Activated T-helper 9 cell treated with anti-CD3 and anti-CD28 coated beads, Interleukin-2, amount 50 U/mL, for 16 hours (primary cell): ENCODE results near the gene HPCAL1.

Source experiments
- DNase-seq: peaks from one replicate; pipeline ENCODE4 v3.0.0-alpha.2; 2020; ENCODE audit warnings: low read depth

HPCAL1 gene

GRCh38 chr2:10303694-10304378, 1.1 kb downstream of the HPCAL1 start:
- DNase-seq: peak; percentile 21

GRCh38 chr2:10304458-10305253, 2.0 kb downstream of the HPCAL1 start:
- no peak for DNase-seq

- DNase-seq: no peak
Measured at GRCh38 chr2:10305254-10305635, 2.5 kb downstream of the HPCAL1 start.

GRCh38 chr2:10305715-10306114, 3.0 kb downstream of the HPCAL1 start:
- no peak for DNase-seq

- no peak for DNase-seq
Measured at GRCh38 chr2:10306901-10307463, 4.3 kb downstream of the HPCAL1 start.

GRCh38 chr2:10307561-10308156, 5.0 kb downstream of the HPCAL1 start:
- DNase-seq: no peak

GRCh38 chr2:10308866-10309265, 6.2 kb downstream of the HPCAL1 start:
- no peak for DNase-seq

- DNase-seq: no peak
Measured at GRCh38 chr2:10309286-10309685, 6.6 kb downstream of the HPCAL1 start.

GRCh38 chr2:10310309-10310888, 7.7 kb downstream of the HPCAL1 start:
- no peak for DNase-seq

- DNase-seq: no peak
Measured at GRCh38 chr2:10311736-10312135, 9.0 kb downstream of the HPCAL1 start.

GRCh38 chr2:10312437-10312957, 9.8 kb downstream of the HPCAL1 start:
- DNase-seq: no peak

- no peak for DNase-seq
Measured at GRCh38 chr2:10316336-10316735, 13.6 kb downstream of the HPCAL1 start.

GRCh38 chr2:10316860-10317259, 14.2 kb downstream of the HPCAL1 start:
- no peak for DNase-seq

GRCh38 chr2:10317646-10318045, 14.9 kb downstream of the HPCAL1 start:
- DNase-seq: no peak

- no peak for DNase-seq
Measured at GRCh38 chr2:10318345-10318744, 15.6 kb downstream of the HPCAL1 start.

GRCh38 chr2:10319892-10320574, 17.3 kb downstream of the HPCAL1 start:
- DNase-seq: no peak

GRCh38 chr2:10320575-10320931, 17.8 kb downstream of the HPCAL1 start:
- DNase-seq: no peak

- DNase-seq: no peak
Measured at GRCh38 chr2:10320933-10321332, 18.2 kb downstream of the HPCAL1 start.

- no peak for DNase-seq
Measured at GRCh38 chr2:10321622-10322021, 18.9 kb downstream of the HPCAL1 start.

- DNase-seq: no peak
Measured at GRCh38 chr2:10322481-10322880, 19.8 kb downstream of the HPCAL1 start.

GRCh38 chr2:10322973-10323372, 20.3 kb downstream of the HPCAL1 start:
- DNase-seq: no peak

- DNase-seq: no peak
Measured at GRCh38 chr2:10323535-10323934, 20.8 kb downstream of the HPCAL1 start.
